ENCODE data around the gene C1QTNF9. TPM values are rescaled to one million over a fixed set of nuclear protein-coding genes. Genes with fewer than 3 reads are reported as not detected.

C1QTNF9 gene
- total RNA-seq, 4 donors from 2014 or later, result not detected

- Histone ChIP-seq H3K4me1 (peaks cover 0 to 8% of the 10 kb centered on the region in 2 donors), H3K27me3 (no peaks in the 10 kb centered on the region), H3K4me3 (replicated peaks in 1 of 3) (no peak overlapping the region), H3K36me3 (peaks cover 3 to 4% of the 10 kb centered on the region in 2 donors), H3K27ac (no peak overlapping the region), H3K9me3 (no peaks in the 10 kb centered on the region)
- intact Hi-C loops (cut with DNase I), result no loop called here
- TF ChIP-seq CTCF (IDR thresholded peaks at IDR 0.05) (no peak), POLR2A (IDR thresholded peaks at IDR 0.05) (no peak)
- no peak for DNase-seq
- 83 to 87% methylated on average over 7 of the region's 7 CpGs for WGBS, 2 donors
These were observed 28.7 kb upstream of the C1QTNF9 start for GRCh38 chr13:24280720-24281119.

- Histone ChIP-seq H3K36me3 (peaks cover 8 to 10% of the 10 kb centered on the region in 2 donors), H3K4me1 (peaks cover 0 to 8% of the 10 kb centered on the region in 2 donors), H3K9me3 (no peaks in the 10 kb centered on the region), H3K4me3 (replicated peaks in 1 of 3) (no peak overlapping the region), H3K27me3 (no peaks in the 10 kb centered on the region), H3K27ac (no peak overlapping the region)
- no peak for DNase-seq
- intact Hi-C loops (cut with DNase I), result no loop called here
- WGBS, 2 donors, result 93 to 94% methylated on average over 15 to 17 of the region's 18 CpGs
- no peak for TF ChIP-seq CTCF (IDR thresholded peaks at IDR 0.05)
- TF ChIP-seq POLR2A (IDR thresholded peaks at IDR 0.05), result no peak
These were observed 28.0 kb upstream of the C1QTNF9 start for GRCh38 chr13:24281188-24282008.

GRCh38 chr13:24282256-24282655 is 27.1 kb upstream of the C1QTNF9 start:
- no peak for TF ChIP-seq CTCF (IDR thresholded peaks at IDR 0.05)
- no peak for TF ChIP-seq POLR2A (IDR thresholded peaks at IDR 0.05)
- peaks cover 0 to 8% of the 10 kb centered on the region in 2 donors for H3K4me1 ChIP-seq
- H3K9me3 ChIP-seq, result no peaks in the 10 kb centered on the region
- no peaks in the 10 kb centered on the region for H3K27me3 ChIP-seq
- DNase-seq, result no peak
- no peak overlapping the region for H3K27ac ChIP-seq
- intact Hi-C loops (cut with DNase I), result no loop called here
- H3K36me3 ChIP-seq, result peaks cover 17 to 18% of the 10 kb centered on the region in 2 donors
- 89 to 94% methylated on average over 4 of the region's 4 CpGs for WGBS, 2 donors
- no peak overlapping the region for H3K4me3 ChIP-seq (replicated peaks in 1 of 3)

GRCh38 chr13:24284889-24285565 is 24.4 kb upstream of the C1QTNF9 start:
- TF ChIP-seq POLR2A (IDR thresholded peaks at IDR 0.05), result no peak
- TF ChIP-seq CTCF (IDR thresholded peaks at IDR 0.05), result no peak
- Histone ChIP-seq H3K4me1 (no peaks in the 10 kb centered on the region), H3K9me3 (no peaks in the 10 kb centered on the region), H3K27ac (no peak overlapping the region), H3K36me3 (peaks cover 43% of the 10 kb centered on the region in 2 donors), H3K27me3 (no peaks in the 10 kb centered on the region), H3K4me3 (replicated peaks in 1 of 3) (no peak overlapping the region)
- WGBS, 2 donors, result 86 to 91% methylated on average over 10 of the region's 10 CpGs
- no peak for DNase-seq
- intact Hi-C loops (cut with DNase I), result no loop called here

GRCh38 chr13:24286624-24287023 is 22.8 kb upstream of the C1QTNF9 start:
- Histone ChIP-seq H3K4me3 (replicated peaks in 1 of 3) (no peak overlapping the region), H3K27me3 (no peaks in the 10 kb centered on the region), H3K4me1 (no peaks in the 10 kb centered on the region), H3K27ac (no peak overlapping the region), H3K9me3 (no peaks in the 10 kb centered on the region), H3K36me3 (peaks cover 53 to 59% of the 10 kb centered on the region in 2 donors)
- 95 to 97% methylated on average over 7 to 11 of the region's 11 CpGs for WGBS, 2 donors
- TF ChIP-seq POLR2A (IDR thresholded peaks at IDR 0.05), result no peak
- no peak for TF ChIP-seq CTCF (IDR thresholded peaks at IDR 0.05)
- intact Hi-C loops (cut with DNase I), result no loop called here
- DNase-seq, result no peak
